ENCODE data around the gene SIAH1. TPM values are rescaled to one million over a fixed set of nuclear protein-coding genes. Genes with fewer than 3 reads are reported as not detected.
A peak's percentile ranks its signal among the peaks of the same experiment; 100 is the strongest.
"Not testable (repeated sequence)": the region's sequence is repeated elsewhere in the genome, so short reads cannot be mapped to it uniquely, and the experiment has no call there.

SIAH1 gene
- polyA plus RNA-seq, 5 donors = 49.5 to 56.2 (median 51.4) TPM

GRCh38 chr16:48369765-48370164, 15.4 kb downstream of the SIAH1 start:
- no peak for DNase-seq

DNA sequence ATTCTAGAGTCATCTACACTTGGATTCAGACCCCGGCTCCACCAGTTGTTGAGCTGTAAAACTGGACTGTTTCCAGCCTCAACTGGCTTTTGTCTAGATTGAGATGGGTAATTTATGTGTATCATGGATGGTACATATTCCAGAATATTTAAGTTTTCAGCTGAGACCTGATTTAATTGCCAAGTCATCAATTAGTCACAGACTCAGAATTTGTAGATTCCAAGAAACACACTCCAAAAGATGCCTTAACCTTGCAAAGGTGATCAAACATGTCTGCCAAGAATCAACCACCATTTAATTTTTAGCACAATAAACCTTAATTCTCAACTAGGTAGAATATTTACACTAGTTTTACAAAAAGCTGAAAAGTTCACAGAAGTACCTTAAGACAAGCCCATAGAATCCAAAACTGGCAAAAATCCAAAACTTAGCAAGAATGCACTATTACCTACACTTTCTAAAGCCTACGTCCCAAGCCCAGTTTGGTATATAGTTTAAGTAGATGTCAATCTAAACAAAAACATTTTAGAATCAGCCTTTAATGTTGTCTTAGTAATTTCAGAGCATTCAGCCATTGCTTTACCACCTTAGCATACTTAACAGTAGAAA, 17.7 kb downstream of the SIAH1 start:
- no peak for DNase-seq

GRCh38 chr16:48366165-48367093, 18.8 kb downstream of the SIAH1 start:
- DNase-seq = no peak

DNA sequence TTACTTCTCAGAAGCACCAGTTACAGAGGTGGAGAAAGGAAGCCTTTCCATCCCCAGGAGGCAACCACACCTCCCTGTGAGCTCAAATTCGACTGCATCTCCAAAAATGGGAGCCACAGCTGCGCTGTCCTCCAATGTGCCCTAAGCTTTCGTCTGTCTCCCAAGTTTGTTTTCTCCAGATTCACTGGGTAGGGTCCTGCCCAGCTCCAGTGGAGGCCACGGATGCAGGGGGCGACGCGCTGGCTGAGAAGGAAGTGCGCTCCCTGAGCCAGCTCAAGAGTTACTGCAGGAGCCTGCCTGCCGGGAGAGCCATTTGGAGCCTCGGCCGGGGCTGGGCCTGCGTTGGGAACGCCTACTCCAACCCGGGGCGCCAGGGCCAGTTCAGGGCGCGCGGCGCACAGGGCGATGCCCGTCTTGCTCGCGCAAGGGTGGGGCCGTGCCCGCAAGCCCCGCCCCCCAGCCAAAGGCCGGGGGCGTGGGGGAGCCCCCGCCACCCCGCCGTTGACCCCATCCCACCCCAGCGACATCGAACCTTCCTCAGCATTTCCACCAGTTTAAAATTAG, 19.5 kb downstream of the SIAH1 start:
- peak; percentile 74 to 80 for DNase-seq

DNA sequence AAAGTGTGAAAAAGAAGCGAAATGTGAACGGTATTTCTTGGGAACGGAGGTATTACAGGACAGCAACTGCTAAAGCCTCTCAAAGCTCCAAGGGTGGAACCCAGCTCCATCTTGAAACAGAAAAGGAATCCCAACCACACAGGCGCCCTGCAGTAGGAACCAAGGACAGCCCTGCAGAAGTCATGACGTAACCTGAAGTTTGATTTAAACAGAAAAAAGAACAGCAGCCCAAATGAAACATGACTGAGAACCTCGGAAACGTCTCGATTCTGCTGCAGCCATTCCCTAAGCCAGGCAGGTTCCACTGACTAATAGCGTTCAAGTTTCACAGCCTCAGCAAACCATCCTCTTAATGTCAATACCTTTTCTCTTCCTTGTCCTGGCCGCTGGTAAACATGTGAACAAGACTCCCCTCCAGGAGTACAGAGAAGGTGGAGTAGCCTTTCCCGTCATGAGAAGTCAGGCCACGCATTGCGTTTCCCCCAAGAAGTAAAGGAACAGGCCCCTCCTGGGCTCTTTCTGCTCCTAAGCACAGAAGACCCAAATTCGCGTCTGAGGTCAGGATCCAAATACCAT, 20.1 kb downstream of the SIAH1 start:
- no peak for DNase-seq

- no peak for DNase-seq
Observed at GRCh38 chr16:48361540-48362144, 23.6 kb downstream of the SIAH1 start.

GRCh38 chr16:48361012-48361411, 24.2 kb downstream of the SIAH1 start:
- DNase-seq = no peak

DNA sequence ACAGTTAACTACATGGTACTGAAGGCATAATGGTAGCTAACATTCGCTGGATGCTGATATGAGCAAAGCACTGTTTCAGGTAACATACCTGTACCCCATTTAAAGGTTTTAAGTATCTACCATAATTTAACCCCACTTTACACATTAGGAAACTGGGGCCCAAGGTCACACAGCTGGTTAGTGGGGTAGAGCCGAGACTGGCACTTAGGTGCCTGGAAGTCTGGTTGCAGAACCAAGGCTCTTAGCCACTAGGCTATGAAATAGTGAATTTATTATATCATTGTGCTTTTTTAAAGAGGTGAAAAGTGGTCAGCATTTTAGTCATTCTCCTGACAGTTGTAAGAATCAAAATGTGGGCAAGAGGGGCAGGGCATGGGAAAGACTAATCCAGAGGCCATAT, 25.2 kb downstream of the SIAH1 start:
- no peak for DNase-seq

DNA sequence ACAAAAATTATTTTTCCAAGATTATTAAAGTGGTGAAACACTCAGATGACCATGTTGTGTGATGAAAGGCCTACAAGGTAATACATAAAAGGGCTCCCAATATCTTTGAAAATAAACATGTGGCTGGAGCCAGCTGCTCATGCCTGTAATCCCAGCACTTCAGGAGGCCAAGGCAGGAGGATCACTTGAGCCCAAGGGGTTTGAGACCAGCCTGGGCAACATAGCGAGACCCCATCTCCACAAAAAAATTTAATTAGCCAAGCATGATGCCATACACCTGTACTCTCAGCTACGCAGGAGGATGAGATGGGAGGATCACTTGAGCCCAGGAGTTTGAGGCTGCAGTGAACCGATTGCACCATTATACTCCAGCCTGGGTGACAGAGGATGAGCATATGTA, 26.8 kb downstream of the SIAH1 start:
- no peak for DNase-seq

DNA sequence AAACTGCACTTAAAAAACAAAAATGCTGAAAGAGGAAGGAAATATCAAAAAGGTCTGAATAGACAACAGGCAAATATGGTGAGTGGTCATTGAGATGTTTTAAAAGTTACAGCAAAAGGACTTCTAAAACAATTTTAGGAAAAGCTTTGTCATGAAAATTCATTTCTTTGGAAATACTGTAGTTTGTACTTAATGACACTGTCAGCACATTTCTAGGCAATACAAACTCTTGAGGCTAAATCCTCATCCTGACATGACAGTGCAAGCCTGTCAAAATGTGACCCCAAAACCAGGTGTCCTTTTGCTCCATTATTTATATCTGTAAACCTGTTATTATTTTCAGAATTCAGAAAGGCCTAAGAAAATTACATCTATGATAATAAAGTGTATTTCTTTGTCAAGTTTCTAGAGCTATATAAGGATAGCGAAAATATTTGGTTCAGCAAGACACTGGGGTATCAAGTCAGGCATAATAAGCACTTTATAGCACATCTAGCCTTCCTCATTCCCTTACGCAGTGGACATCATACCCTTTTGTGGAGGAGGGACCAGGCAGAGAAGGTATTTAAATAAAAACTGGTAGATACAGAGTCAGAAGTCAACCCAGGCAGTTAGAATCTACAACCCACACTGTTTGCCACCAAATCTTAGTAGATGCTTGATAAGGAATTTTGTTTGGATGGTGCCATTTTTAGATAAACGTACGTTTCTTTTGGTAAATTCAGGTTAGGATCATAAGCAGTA, 28.4 kb downstream of the SIAH1 start:
- DNase-seq = no peak

- DNase-seq = no peak
Observed at GRCh38 chr16:48354877-48355855, 30.0 kb downstream of the SIAH1 start.

- not testable (repeated sequence) for DNase-seq
Observed at GRCh38 chr16:48354385-48354784, 30.8 kb downstream of the SIAH1 start.

DNA sequence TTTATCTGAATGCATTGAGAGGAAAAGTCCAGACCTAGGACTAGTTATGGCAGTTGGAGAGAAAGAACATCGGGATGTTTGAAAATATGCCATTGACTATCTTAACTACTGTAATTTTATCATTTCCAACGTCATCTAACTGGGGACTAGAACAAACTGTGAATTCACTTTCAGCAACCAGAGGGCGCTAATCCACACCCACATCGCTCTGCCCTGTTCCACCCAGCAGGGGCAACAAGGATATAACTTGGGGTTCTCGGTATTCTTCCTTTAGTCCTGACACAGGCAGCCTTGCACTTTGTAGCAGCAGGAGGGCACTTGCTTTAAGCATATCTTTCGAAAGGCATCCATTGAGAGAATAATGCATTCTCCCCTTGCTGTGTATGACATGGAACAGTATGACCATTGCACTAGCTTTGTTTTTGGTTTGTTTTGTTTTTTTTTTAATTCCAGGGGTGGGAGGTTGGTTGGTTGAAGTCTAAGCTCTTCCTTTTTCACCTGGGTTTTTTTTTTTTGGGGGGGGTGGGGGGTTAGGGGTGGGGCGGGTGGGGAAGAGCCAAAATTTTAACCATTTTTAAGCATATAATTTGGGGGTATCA, 31.5 kb downstream of the SIAH1 start:
- peak; percentile 43 to 64 for DNase-seq

GRCh38 chr16:48352648-48353390, 32.4 kb downstream of the SIAH1 start:
- no peak for DNase-seq

GRCh38 chr16:48350736-48351135, 34.5 kb downstream of the SIAH1 start:
- DNase-seq = no peak

DNA sequence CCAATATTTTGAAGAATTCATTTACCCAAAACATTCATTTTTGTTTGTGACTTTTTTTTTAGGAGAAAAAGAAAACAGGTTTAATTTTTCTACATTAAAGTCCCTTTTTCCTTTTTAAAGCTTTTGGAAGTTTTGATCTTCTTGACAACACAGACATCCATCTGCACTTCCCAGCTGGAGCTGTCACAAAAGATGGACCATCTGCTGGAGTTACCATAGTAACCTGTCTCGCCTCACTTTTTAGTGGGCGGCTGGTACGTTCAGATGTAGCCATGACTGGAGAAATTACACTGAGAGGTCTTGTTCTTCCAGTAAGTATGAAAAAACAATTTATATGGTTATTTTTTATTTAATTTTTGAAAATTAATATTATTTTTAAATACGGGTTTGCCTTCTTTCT, 37.2 kb downstream of the SIAH1 start:
- no peak for DNase-seq

- DNase-seq = no peak
Observed at GRCh38 chr16:48347191-48347865, 37.9 kb downstream of the SIAH1 start.

GRCh38 chr16:48342591-48342990, 42.6 kb downstream of the SIAH1 start:
- DNase-seq = no peak

All from right lung (tissue), 5 donors.